Trophoblast cell (in vitro differentiated cells and primary cell): Measurements from ENCODE around the gene AGER.
A peak's percentile ranks its signal among the peaks of the same experiment; 100 is the strongest.
"Not testable (repeated sequence)": the region's sequence is repeated elsewhere in the genome, so short reads cannot be mapped to it uniquely, and the experiment has no call there.

Experiments used
- DNase-seq, 2 donors: peaks; one replicate each; pipeline ENCODE4 v3.0.0-alpha.2; 2016
- H2AFZ ChIP-seq: 2 replicates; pipeline ENCODE4 v1.6.1; 2013; ENCODE audit warnings: low read length, moderate library complexity, mild to moderate bottlenecking; ENCODE audit not compliant: insufficient read depth, poor library complexity
- H2AK5ac ChIP-seq: 2 replicates; pipeline ENCODE4 v1.6.1; 2013; ENCODE audit warnings: mild to moderate bottlenecking, low read length
- H2BK120ac ChIP-seq: 2 replicates; pipeline ENCODE4 v1.6.1; 2013; ENCODE audit warnings: low read length, mild to moderate bottlenecking, moderate library complexity; ENCODE audit not compliant: insufficient read depth, poor library complexity
- H2BK12ac ChIP-seq: 2 replicates; pipeline ENCODE4 v1.6.1; 2013; ENCODE audit warnings: mild to moderate bottlenecking, low read length, moderate library complexity
- H2BK5ac ChIP-seq: 2 replicates; pipeline ENCODE4 v1.6.1; 2013; ENCODE audit warnings: low read length, low read depth, moderate library complexity, mild to moderate bottlenecking; ENCODE audit not compliant: poor library complexity
- H3K14ac ChIP-seq: 2 replicates; pipeline ENCODE4 v1.6.1; 2013; ENCODE audit warnings: mild to moderate bottlenecking, low read length
- H3K18ac ChIP-seq: 2 replicates; pipeline ENCODE4 v1.6.1; 2013; ENCODE audit warnings: mild to moderate bottlenecking, low read length
- H3K23ac ChIP-seq: 2 replicates; pipeline ENCODE4 v1.6.1; 2013; ENCODE audit warnings: low read length
- H3K27ac ChIP-seq: 2 replicates; pipeline ENCODE4 v1.5.1; 2013; ENCODE audit warnings: low read depth, mild to moderate bottlenecking, inconsistent platforms, low read length, moderate library complexity
- H3K27me3 ChIP-seq: 2 replicates; pipeline ENCODE4 v1.6.1; 2013; ENCODE audit warnings: inconsistent platforms, mild to moderate bottlenecking, low read length, moderate library complexity; ENCODE audit not compliant: insufficient read depth
- H3K36me3 ChIP-seq, 2 experiments: 1 replicate in 1 of 2; 2 replicates in 1 of 2; pipeline ENCODE4 v1.6.1; 2013; ENCODE audit warnings: low read length in 2 of 2, mild to moderate bottlenecking in 2 of 2, moderate library complexity in 1 of 2; ENCODE audit not compliant: insufficient read depth in 2 of 2, control insufficient read depth in 1 of 2
- H3K4ac ChIP-seq: 2 replicates; pipeline ENCODE4 v1.6.1; 2013; ENCODE audit warnings: low read depth, mild to moderate bottlenecking, low read length, moderate library complexity
- H3K4me1 ChIP-seq, 2 experiments: 1 replicate in 1 of 2; 2 replicates in 1 of 2; pipeline ENCODE4 v1.6.1; 2013; ENCODE audit warnings: low read length in 2 of 2, mild to moderate bottlenecking in 2 of 2, moderate library complexity in 1 of 2; ENCODE audit not compliant: insufficient read depth in 2 of 2, control insufficient read depth in 1 of 2
- H3K4me2 ChIP-seq: 2 replicates; pipeline ENCODE4 v1.6.1; 2013; ENCODE audit warnings: inconsistent platforms, mild to moderate bottlenecking, low read length, moderate library complexity
- H3K4me3 ChIP-seq: 2 replicates; pipeline ENCODE4 v1.5.1; 2013; ENCODE audit warnings: mild to moderate bottlenecking, low read depth, low read length, inconsistent platforms
- H3K79me1 ChIP-seq: one replicate; pipeline ENCODE4 v1.6.1; 2013; ENCODE audit warnings: low read length
- H3K79me2 ChIP-seq: 2 replicates; pipeline ENCODE4 v1.6.1; 2013; ENCODE audit warnings: low read length, mild to moderate bottlenecking; ENCODE audit not compliant: control insufficient read depth, insufficient read depth, poor library complexity
- H3K9ac ChIP-seq: 2 replicates; pipeline ENCODE4 v1.6.1; 2013; ENCODE audit warnings: mild to moderate bottlenecking, low read length
- H3K9me3 ChIP-seq: 2 replicates; pipeline ENCODE4 v1.6.1; 2013; ENCODE audit warnings: low read depth, mild to moderate bottlenecking, control low read depth, inconsistent platforms, low read length; ENCODE audit not compliant: insufficient read depth
- H4K12ac ChIP-seq: 2 replicates; pipeline ENCODE4 v1.6.1; 2013; ENCODE audit warnings: low read depth, mild to moderate bottlenecking, low read length, moderate library complexity
- H4K8ac ChIP-seq: 2 replicates; pipeline ENCODE4 v1.6.1; 2013; ENCODE audit warnings: low read depth, mild to moderate bottlenecking, low read length, moderate library complexity
- H4K91ac ChIP-seq: one replicate; pipeline ENCODE4 v1.6.1; 2013; ENCODE audit warnings: low read depth, mild to moderate bottlenecking, low read length, moderate library complexity
- WGBS: extraction: QIAGEN DNeasy Blood & Tissue Kit; methylation state at CpG from one replicate; pipeline ENCODE4 v1.1.7; 2013; ENCODE audit warnings: missing lambda C conversion rate; ENCODE audit not compliant: insufficient read length, insufficient coverage; ENCODE audit errors: extremely low coverage; 5-methylcytosine and 5-hydroxymethylcytosine counted together

The AGER gene

DNA sequence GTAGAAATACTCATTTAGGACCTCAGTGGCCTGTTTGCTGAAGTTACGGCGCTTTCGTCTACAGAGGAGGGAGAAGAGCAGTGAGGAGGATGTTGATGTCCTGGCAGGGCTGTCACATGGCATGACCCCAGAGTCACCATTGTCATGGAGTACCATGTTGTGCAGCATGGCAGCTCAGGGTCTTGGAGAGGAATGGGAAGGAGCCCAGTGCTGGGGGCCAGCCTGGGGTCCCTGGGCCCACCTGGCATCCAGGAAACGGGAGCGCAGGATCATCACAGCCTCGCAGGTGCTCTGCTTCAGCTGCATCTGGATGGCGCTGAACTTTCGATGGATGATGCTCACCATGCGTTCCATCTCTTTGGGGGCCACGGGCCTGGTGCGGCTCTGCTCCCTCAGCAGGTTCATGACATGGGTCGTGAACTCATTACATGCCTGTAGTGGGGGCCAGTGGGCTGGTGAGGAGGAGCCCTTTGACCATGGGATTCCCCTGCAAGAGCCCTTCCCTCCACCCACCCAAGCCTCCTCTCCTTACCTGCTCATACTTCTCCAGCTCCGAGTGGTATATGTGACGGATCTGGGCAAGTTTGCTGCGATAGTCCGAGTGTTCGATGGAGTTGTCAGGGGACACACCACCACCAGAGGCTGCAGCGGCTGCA, 3.8 kb upstream of the AGER start:
- DNase-seq, H3K14ac ChIP-seq, H3K27me3 ChIP-seq, H3K4me2 ChIP-seq, H2BK12ac ChIP-seq, H3K18ac ChIP-seq, H3K4ac ChIP-seq, H4K91ac ChIP-seq, H3K9ac ChIP-seq, H2BK5ac ChIP-seq, H3K4me3 ChIP-seq, H3K9me3 ChIP-seq, H4K8ac ChIP-seq, H2BK120ac ChIP-seq, H3K23ac ChIP-seq, H2AK5ac ChIP-seq, H3K27ac ChIP-seq, H2AFZ ChIP-seq: not testable (repeated sequence)
- Histone ChIP-seq H3K79me2 (peaks cover 11% of the 10 kb centered on the region), H4K12ac (peak overlapping the region; percentile 10), H3K4me1 (peaks cover 10 to 28% of the 10 kb centered on the region in 2 experiments), H3K36me3 (peaks cover 31 to 32% of the 10 kb centered on the region in 2 experiments), H3K79me1 (peaks cover 18% of the 10 kb centered on the region)
- no CpG with 5 or more reads among the region's 18 CpGs for WGBS

DNA sequence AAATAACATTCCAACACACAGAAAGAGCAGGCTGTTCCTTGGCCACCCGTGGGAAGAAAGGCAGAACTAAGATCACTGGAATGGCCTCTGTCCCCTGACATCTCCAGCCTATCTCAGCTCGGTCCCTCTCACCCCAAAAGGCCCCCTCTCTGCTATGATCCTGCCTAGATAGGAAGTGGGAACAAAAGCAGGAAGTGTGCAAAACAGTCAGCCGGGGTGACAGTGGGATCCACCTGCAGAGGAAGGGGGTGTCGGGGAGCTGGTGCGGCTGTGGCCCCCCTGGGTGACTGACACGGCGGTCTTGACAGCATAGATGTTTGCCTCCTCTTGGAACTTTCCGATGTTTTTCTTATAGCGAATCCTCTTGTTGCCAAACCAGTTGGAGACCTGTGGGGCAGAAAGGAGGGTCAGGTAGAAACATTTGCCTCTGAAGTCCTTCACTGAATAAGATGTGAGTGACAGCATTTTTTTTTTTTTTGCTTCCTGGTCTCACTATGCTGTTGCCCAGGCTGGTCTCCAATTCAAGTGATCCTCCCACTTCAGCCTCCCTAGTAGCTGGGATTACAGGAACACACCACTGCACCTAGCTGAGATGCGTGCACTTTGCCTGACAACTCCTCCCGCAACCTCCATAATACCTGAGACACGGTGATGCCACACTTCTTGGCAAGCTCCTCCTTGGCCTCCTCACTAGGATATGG, 3.1 kb upstream of the AGER start:
- Histone ChIP-seq H4K8ac (no peak overlapping the region), H2AK5ac (no peak overlapping the region), H3K9ac (no peak overlapping the region), H3K4me3 (no peak overlapping the region), H3K4me2 (no peak overlapping the region), H3K36me3 (peaks cover 37 to 38% of the 10 kb centered on the region in 2 experiments), H3K79me2 (peaks cover 11% of the 10 kb centered on the region), H3K9me3 (no peaks in the 10 kb centered on the region), H3K23ac (no peak overlapping the region), H2AFZ (no peak overlapping the region), H3K18ac (no peak overlapping the region), H3K79me1 (peaks cover 11% of the 10 kb centered on the region), H3K14ac (no peak overlapping the region), H2BK5ac (no peak overlapping the region), H4K12ac (no peak overlapping the region), H3K4ac (no peak overlapping the region), H3K27ac (no peak overlapping the region), H3K27me3 (no peaks in the 10 kb centered on the region), H2BK120ac (no peak overlapping the region), H4K91ac (no peak overlapping the region), H2BK12ac (no peak overlapping the region), H3K4me1 (peaks cover 4 to 22% of the 10 kb centered on the region in 2 experiments)
- no peak for DNase-seq
- WGBS = no CpG with 5 or more reads among the region's 12 CpGs

DNA sequence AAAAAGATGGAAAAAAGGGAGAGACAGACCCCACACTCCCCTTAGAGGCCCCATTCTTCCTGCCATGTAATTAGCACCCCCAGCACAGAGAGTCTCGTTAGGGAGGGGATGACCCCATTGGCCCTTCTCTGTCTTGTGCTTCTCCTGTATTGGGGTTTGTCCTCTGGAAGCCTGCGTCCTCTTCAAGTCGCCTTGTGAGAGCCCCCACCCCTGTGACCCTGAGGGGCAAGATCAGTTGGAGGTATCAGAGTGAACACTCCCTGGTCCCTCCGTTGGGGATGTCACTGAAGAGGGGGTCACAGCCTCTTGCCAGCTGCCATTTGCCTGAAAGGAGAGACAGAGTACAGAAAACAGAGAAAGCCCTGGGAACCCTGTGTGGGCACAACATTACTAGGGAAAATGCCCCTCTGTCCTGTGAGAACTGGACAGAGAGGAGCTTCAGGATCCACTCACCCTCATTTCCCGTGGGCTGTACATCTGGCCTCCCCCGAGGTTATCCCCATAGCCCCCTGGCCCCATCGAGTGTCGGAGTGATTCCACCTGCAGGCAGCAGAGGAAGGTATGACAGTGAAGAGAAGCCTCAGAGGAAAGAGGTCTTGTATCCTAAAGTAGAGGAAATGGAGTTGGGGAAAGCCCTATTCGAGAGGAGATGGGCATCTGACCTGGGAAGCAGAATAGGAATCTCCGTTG, 2.2 kb upstream of the AGER start:
- not testable (repeated sequence) for H2AK5ac ChIP-seq, DNase-seq, H3K4ac ChIP-seq, H3K4me3 ChIP-seq, H3K9ac ChIP-seq, H4K8ac ChIP-seq, H3K27me3 ChIP-seq, H3K14ac ChIP-seq, H3K27ac ChIP-seq, H3K9me3 ChIP-seq, H4K91ac ChIP-seq, H4K12ac ChIP-seq, H2BK12ac ChIP-seq, H2BK120ac ChIP-seq, H3K18ac ChIP-seq, H2BK5ac ChIP-seq, H3K4me2 ChIP-seq, H3K23ac ChIP-seq, H2AFZ ChIP-seq
- H3K4me1 ChIP-seq = peaks cover 3 to 19% of the 10 kb centered on the region in 2 experiments
- WGBS = no CpG with 5 or more reads among the region's 10 CpGs
- peaks cover 11% of the 10 kb centered on the region for H3K79me1 ChIP-seq
- H3K36me3 ChIP-seq = peaks cover 41 to 43% of the 10 kb centered on the region in 2 experiments
- H3K79me2 ChIP-seq = peaks cover 11% of the 10 kb centered on the region

DNA sequence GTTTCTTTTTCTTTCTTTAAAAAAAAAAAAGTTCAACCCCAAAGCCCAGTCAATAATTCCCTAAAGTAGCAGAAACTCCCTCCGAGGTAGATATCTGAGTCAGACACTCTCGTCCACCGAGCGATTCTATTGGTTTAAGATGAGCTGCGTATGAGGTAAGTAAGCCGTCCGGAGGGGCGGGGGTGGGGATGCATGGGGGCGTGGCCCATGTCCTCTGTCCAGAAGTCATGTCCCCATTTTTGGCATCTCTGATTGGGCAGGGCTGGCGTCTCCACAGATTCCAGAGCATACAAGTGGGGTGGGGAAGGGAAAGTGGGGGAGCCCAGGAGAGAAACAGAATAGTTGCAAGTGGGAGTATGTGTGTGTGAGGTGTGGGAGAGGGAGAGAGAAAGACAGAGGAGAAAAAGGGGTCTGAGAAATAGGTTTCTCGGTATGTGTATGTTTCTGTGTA, 1.7 kb upstream of the AGER start:
- H3K4me2 ChIP-seq, H2BK5ac ChIP-seq, H2BK12ac ChIP-seq, H2BK120ac ChIP-seq, H3K4me3 ChIP-seq, H4K8ac ChIP-seq, H3K27ac ChIP-seq, H4K91ac ChIP-seq, H3K14ac ChIP-seq, H2AK5ac ChIP-seq, H4K12ac ChIP-seq, H3K18ac ChIP-seq, H2AFZ ChIP-seq, H3K9me3 ChIP-seq, H3K23ac ChIP-seq, H3K4ac ChIP-seq, H3K27me3 ChIP-seq, H3K9ac ChIP-seq: not testable (repeated sequence)
- H3K4me1 ChIP-seq = peaks cover 3 to 15% of the 10 kb centered on the region in 2 experiments
- H3K36me3 ChIP-seq = peaks cover 47% of the 10 kb centered on the region in 2 experiments
- DNase-seq = peak; percentile 58 to 65
- no CpG with 5 or more reads among the region's 11 CpGs for WGBS
- peaks cover 11% of the 10 kb centered on the region for H3K79me1 ChIP-seq
- H3K79me2 ChIP-seq = peaks cover 11% of the 10 kb centered on the region
